Body of pancreas (tissue), 4 donors: Measurements from ENCODE around the gene NPHS2.

Source experiments
- CTCF ChIP-seq, 7 experiments: fragments of 450-650 bp in 4 of 7; fragments of 200-600 bp in 3 of 7; sonication (generic) in 3 of 7; IDR thresholded peaks; one replicate each; pipeline ENCODE4 v1.5.1; 2016 to 2019; ENCODE audit warnings: antibody characterized with exemption in 7 of 7
- POLR2A ChIP-seq, 3 donors: fragments of 450-650 bp; IDR thresholded peaks; one replicate each; pipeline ENCODE4 v1.6.1; 2016; ENCODE audit warnings: antibody characterized with exemption in 3 of 3, mild to moderate bottlenecking in 2 of 3

- TF ChIP-seq CTCF (IDR thresholded peaks at IDR 0.05), result no peak
- no peak for TF ChIP-seq POLR2A (IDR thresholded peaks at IDR 0.05)
Measured at GRCh38 chr1:179587336-179587735, 11.6 kb upstream of the NPHS2 start.
